ENCODE results near the gene CCDC57.
A peak's percentile ranks its signal among the peaks of the same experiment; 100 is the strongest.
"Not testable (repeated sequence)": the region's sequence is repeated elsewhere in the genome, so short reads cannot be mapped to it uniquely, and the experiment has no call there.

Gene CCDC57, protein sequence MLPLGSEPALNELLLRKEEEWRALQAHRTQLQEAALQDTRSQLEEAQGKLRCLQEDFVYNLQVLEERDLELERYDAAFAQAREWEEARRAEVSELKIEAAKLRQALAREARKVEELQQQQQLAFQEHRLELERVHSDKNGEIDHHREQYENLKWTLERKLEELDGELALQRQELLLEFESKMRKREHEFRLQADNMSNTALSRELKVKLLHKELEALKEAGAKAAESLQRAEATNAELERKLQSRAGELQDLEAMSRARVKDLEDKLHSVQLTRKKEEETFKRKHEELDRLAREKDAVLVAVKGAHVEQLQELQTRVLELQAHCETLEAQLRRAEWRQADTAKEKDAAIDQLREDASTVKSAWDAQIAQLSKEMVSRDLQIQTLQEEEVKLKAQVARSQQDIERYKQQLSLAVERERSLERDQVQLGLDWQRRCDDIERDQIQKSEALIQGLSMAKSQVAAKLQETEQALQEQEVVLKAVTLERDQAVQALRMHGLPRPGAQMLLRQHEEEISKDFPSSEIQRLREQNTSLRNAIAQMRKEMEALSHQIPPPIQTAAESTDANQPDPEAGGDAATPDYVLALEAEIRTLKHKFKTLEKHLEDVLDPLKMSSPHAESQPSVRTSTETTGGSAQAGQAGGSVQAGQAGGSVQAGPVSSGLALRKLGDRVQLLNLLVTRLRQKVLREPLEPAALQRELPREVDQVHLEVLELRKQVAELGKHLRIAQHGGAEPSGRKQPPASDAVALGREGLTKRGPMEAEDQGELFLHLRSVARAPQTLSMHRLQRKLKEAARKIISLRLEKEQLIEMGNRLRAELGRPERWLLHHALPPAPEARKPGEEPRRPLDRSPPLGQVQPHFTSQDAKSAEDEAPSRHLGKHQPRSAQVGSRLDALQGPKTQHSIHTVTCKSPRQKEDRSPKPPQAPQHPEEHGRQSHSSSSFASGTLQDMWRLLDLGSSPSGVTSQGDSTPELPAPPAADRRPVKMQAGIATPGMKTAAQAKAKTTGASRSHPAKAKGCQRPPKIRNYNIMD

GRCh38 chr17:82212331-82213250 is at the start of gene CCDC57:
Gene CCDC57 (minus strand): TSS chr17:82212842. CDS start chr17:82201944, 10,898 bp downstream.
- DNase-seq (ENCODE audit: low spot score): peak; percentile 49

DNA sequence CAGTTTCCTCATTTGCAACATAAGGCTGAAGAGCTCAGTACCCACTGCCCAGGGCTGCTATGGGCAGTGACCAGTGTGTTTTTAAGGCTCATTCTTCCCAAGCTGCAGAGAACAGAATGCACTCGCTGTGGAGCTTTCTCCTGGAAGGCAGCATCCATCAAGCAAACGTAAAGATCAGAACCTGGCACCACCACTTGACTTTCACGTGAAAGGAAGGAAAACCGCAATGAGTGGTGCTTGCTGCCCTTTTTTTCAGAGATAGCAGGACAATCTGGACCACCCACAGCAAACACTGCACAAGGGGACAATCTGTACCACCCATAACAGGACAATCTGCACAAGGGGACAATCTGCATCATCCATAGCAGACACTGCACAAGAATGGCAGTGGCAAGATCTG is 49.7 kb upstream of the CCDC57 start:
- no peak for DNase-seq (ENCODE audit: low spot score)

GRCh38 chr17:82259972-82260961 is 47.6 kb upstream of the CCDC57 start:
- not testable (repeated sequence) for DNase-seq (ENCODE audit: low spot score)

- no peak for DNase-seq (ENCODE audit: low spot score)
Measured at GRCh38 chr17:82258555-82258954, 45.9 kb upstream of the CCDC57 start.

DNA sequence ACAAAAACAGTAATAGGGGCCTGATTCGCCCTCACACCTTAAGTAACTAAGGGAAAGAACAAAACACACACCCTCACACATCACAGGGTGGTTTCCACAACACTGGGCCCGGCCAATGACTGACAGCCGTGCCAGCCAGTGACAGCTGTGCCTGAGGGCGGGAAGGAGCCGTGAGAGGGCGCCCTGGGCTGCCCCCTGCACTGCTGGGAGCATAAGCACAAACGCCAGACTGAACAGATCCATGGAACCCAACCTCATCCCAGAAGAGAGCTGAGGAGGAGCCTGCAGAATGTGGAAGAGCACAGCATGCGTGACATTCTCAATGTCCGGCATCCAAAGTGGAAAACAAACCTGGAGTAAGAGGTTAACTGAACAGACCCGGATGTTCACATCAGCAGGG is 44.8 kb upstream of the CCDC57 start:
- DNase-seq (ENCODE audit: low spot score): no peak

DNA sequence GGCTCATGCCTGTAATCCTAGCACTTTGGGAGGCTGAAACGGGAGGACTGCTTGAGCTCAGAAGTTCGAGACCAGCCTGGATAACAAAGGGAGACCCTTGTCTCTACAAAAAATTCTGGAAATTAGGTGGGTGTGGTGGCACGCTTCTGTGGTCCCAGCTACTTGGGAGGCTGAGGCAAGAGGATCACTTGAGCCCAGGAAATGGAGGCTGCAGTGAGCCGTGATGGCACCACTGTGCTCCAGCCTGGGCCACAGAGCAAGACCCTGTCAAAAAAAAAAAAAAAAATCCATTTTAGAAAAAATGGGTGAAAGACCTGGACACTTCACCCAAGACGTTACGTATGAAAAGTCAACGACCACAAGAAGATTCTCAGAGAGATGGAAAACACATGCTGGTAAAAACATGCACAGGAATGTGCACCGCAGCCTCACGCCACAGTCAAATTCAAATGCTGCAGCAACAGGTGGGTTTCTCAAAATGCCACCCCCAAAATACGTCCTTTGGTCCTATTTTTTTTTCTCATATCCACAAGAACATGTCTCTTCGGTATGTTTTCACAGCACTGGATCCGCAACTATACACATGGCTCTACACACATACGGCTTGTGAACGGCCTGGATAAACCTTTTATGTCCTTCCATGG is 43.7 kb upstream of the CCDC57 start:
- no peak for DNase-seq (ENCODE audit: low spot score)

- no peak for DNase-seq (ENCODE audit: low spot score)
Measured at GRCh38 chr17:82255402-82255972, 42.8 kb upstream of the CCDC57 start.

DNA sequence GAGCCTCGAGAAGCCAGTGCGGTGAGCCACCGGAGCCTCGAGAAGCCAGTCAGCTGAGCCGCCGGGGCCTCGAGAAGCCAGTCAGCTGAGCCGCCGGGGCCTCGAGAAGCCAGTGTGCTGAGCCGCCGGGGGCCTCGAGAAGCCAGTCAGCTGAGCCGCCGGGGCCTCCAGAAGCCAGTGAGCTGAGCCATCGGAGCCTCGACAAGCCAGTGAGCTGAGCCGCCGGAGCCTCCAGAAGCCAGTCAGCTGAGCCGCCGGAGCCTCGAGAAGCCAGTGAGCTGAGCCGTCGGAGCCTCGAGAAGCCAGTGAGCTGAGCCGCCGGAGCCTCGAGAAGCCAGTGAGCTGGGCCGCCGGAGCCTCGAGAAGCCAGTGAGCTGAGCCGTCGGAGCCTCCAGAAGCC is 42.1 kb upstream of the CCDC57 start:
- DNase-seq (ENCODE audit: low spot score): not testable (repeated sequence)

DNA sequence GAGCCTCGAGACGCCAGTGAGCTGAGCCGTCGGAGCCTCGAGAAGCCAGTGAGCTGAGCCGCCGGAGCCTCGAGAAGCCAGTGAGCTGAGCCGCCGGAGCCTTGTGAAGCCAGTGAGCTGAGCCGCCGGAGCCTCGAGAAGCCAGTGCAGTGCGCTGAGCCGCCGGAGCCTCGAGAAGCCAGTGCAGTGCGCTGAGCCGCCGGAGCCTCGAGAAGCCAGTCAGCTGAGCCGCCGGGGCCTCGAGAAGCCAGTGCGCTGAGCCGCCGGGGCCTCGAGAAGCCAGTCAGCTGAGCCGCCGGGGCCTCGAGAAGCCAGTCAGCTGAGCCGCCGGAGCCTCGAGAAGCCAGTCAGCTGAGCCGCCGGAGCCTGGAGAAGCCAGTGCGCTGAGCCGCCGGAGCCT is 41.5 kb upstream of the CCDC57 start:
- DNase-seq (ENCODE audit: low spot score): not testable (repeated sequence)

DNA sequence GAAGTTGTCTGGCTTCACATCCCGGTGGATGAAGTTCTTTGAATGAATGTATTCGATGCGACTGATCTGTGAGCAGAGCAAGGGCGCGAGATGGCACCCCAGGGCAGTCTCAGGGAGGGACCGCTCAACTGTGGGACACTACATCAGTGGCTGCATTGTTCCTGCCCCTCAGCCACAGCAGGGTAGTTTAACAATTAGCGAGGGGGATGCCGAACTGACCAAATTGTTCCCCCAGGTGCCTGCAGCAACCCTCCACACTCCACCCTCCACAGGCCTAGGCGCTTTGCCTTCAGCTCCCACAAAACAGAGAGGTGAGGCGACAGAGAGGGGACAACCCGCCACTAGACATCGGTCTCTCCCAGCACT is 40.5 kb upstream of the CCDC57 start:
- no peak for DNase-seq (ENCODE audit: low spot score)

- DNase-seq (ENCODE audit: low spot score): no peak
Measured at GRCh38 chr17:82252511-82253178, 40.0 kb upstream of the CCDC57 start.

DNA sequence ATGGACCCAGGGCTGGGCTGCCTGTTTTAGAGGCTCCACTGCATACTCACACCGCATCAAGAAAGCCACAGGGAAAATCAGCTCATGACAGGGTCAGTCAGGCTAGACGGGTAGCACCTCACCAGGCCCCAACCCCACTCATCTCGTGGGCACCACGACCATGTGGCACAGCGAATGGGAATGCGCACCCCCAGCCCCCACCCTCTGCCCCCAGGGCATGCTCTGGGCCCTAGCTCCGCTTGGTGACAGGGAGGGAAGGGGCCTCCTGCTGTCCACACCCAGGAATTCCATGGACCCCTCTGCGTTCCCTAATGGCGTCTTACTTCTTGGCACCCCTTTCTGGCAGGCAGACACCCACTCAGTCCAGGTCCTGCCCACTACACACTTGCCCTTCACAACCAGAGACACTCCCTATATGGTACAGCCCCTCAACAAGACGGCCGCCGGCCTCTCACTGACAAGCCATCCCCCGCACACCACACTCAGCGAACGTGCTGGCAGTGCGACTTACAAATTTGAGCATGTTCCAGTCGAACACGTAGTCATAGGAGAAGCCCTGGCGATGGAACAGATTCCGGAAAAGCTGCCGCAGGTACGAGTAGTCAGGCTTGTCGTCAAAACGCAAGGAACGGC is 38.3 kb upstream of the CCDC57 start:
- DNase-seq (ENCODE audit: low spot score): no peak

GRCh38 chr17:82249896-82250581 is 37.4 kb upstream of the CCDC57 start:
- DNase-seq (ENCODE audit: low spot score): no peak

- no peak for DNase-seq (ENCODE audit: low spot score)
Measured at GRCh38 chr17:82248815-82249674, 36.4 kb upstream of the CCDC57 start.

GRCh38 chr17:82247856-82248671 is 35.4 kb upstream of the CCDC57 start:
- no peak for DNase-seq (ENCODE audit: low spot score)

DNA sequence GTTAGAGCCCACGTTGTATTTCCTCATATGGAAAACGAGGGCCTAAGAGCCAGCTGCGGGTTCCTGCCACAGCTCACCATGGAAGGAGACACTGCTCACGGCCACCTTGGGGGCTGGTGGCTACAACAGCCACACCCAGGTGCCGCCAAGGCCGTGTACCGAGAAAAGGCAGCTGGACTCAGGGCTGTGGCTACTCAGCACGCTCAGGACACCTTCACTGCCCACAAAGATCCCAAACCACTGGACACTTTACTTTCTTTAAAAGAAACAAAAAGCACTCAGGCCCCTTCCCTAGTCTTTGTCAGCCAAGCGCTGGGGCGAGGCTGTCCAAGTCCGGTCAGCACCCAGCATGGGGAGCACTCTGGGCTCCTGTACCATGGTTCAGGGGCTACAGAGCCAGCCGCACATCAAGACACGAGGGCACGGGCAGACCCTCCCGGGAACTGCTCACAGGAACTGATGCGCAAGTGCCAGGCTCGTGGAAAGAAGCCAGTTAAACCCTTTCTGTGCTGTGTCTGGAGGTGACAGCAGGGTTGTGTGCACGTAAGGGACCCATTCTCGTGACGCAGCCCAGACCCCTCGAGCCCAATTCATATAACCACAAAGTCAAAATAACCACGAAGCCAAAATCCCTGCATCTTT is 34.7 kb upstream of the CCDC57 start:
- DNase-seq (ENCODE audit: low spot score): no peak
